Activated T-cell treated with anti-CD3 and anti-CD28 coated beads, Interleukin-2, amount 50 U/mL, for 48 hours (primary cell): Measurements from ENCODE around the gene BRD3.

Source experiments
- DNase-seq, 2 experiments: peaks; one replicate each; pipeline ENCODE4 v3.0.0-alpha.2; 2020

The BRD3 gene

DNA sequence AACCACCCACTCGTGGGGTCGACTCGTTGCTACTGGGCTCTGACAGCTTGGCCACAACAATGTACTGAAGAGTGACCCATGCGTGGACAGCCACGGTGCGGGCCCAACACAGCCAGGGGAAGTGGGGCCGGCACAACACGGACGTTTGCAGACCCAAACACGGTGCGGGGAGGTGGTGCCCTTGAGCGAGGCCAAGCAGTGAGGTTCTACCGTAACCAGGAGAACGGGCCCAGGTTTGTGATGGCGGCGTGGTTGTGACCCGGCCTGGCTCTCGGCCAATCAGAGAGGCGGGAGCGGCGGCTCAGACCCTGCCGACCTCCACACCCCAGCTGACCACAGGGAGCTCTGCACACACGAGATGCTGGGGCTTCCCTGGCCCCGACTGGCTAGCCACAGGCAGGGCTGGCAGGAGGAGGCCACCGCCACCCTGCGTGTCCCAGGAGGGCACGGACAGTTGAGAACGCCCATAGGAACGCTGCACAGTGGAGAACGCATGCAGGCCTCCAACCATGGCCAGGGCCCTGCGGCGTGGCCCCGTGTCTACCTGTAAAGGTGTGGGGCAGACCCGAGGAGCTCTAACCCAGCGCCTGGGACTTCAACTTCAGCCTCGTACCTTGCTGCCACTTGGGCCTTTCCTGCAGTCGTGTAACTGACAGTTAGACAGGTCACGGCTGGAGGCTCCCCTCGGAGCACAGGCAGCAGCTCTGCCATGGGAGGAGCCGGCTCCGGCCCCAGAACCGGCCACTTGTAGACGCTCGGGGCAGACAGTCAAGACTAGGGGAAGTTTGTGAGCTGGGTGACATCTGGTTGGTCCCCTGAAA lies 13.7 kb downstream of the BRD3 start:
- no peak for DNase-seq

DNA sequence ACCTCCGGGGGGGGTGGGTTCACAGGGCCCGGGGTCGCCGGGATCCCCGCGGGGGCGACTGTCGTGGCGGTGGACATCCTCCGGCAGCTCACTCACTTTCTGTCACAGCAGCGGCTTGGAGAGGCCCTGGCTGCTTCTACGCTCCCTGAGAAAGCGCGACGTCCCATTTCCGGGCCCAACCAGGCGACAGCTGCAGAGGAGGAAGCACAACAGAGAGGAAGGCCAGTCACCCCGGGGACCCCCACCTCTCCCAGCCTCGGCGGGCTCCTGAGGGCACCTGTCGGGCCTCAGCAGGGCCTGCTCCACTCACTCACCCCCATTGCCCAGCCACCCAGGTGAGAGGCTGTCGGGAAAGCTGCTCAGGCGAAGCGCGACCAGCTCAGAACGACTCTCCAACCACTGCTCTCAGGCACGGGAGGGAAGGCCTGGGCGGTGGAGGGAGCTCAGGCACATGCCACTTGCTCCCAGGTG lies 14.4 kb downstream of the BRD3 start:
- no peak for DNase-seq

DNA sequence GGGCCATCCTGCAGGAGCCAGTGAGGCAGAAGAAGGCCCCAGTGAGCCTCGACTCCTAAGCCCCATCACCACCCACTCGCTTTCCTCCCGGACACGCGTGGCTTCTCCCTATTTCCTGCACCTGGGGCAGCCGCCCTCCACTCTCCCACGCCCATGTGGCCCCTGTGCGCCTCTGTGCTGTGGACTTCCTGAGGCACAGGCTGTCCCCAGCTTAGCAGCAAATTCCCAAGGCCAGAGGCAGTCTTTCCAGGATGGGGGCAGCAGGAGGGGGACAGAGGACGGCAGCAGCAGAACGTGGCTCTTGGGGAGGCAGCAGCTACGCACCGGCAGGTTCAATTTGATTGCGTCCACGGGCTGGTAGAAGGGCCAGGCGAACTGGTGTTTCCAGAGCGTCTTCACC lies 14.9 kb downstream of the BRD3 start:
- no peak for DNase-seq

DNA sequence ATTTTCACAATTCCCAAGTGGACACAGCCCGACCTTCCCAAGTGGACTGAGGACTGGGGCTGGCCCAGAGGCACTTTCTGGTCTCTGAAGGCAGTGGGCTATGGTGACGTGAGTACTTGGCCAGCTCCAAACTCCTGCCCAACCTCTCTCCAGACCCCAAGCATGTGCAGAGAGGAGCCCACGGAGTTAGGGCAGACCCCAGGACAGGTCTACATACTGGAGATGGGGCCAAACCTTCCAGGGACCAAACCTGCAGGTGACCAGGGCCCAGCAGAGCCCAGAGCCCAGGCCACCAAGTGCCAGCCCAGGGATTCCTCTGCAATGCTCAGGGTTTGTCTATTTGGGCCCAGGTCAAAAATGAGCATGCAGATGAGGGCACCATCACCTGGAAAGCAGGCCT lies 15.3 kb downstream of the BRD3 start:
- no peak for DNase-seq

- no peak for DNase-seq
These were observed 16.5 kb downstream of the BRD3 start for GRCh38 chr9:134051319-134051718.

- DNase-seq, result no peak
These were observed 17.1 kb downstream of the BRD3 start for GRCh38 chr9:134050726-134051125.

GRCh38 chr9:134049772-134050588 lies 17.8 kb downstream of the BRD3 start:
- DNase-seq, result no peak

- no peak for DNase-seq
These were observed 18.6 kb downstream of the BRD3 start for GRCh38 chr9:134049236-134049635.

DNA sequence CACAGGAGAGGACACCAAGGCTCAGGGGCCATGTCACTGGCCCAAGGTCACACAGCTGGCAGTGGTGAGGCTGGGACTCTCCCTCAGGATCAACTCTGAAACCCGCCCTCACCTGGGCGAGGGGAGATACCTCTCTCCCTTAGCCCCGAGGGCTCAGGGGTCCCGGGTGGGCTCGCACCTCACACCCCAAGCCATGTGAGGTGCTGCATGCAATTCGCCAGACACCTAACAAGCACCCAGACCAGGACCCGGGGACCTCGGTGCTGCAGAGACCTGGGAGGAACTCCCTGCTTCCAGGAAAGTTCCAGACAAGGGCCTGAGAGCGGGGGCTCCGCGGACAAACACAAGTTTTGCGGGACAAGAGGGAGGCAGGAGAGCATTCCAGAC lies 19.3 kb downstream of the BRD3 start:
- DNase-seq, result no peak

DNA sequence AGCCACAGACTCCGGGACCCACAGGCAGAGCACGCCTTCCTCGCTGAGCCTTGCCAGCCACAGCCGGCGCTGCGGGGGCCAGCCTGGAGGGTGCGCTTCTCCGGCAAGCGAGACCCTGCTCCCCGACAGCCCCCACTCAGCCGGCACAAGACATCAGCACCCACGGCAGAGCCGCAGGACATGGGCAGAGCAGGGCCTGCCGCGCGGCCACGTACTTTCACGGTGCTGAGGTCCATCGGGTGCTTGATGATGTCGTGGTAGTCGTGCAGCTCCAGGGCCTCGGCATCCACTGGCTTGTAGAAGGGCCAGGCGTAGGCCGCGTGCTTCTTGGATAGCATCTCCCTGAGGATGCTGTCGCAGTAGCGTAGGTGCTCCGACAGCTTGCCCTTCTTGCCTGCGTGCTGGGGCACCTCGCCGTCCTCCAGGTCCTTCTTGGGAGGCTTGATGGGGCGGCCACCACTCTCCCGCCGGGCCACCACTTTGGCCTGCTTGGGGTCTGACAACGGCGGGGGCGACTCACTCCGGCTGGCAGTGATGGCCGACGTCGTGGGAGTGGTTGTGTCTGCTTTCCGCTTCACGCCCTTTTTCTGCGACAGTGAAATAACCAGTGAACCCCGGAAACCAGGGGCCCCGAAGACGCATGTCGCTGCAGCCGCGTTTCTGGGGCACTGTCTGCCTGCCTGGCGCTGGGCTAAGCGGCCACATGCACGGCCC lies 19.8 kb downstream of the BRD3 start:
- no peak for DNase-seq

- no peak for DNase-seq
These were observed 20.7 kb downstream of the BRD3 start for GRCh38 chr9:134046894-134047681.

GRCh38 chr9:134045841-134046544 lies 21.8 kb downstream of the BRD3 start:
- DNase-seq, result no peak

GRCh38 chr9:134044944-134045343 lies 22.9 kb downstream of the BRD3 start:
- no peak for DNase-seq

GRCh38 chr9:134043531-134043988 lies 24.3 kb downstream of the BRD3 start:
- DNase-seq, result no peak

DNA sequence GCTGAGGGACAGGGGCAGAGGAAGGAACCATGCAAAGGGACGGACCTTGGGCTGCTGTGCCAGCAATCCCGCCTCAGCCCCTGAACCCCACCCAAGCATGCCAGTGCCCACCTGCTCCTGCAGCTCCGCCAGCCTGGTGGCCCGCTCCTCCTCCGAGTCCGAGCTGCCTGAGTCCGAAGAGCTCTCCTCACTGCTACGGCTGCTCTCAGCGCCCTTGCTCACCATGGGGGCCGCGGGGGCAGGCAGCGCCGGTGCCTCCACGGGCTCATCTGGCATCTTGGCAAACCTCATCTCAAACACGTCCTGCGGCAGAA lies 26.2 kb downstream of the BRD3 start:
- no peak for DNase-seq

DNA sequence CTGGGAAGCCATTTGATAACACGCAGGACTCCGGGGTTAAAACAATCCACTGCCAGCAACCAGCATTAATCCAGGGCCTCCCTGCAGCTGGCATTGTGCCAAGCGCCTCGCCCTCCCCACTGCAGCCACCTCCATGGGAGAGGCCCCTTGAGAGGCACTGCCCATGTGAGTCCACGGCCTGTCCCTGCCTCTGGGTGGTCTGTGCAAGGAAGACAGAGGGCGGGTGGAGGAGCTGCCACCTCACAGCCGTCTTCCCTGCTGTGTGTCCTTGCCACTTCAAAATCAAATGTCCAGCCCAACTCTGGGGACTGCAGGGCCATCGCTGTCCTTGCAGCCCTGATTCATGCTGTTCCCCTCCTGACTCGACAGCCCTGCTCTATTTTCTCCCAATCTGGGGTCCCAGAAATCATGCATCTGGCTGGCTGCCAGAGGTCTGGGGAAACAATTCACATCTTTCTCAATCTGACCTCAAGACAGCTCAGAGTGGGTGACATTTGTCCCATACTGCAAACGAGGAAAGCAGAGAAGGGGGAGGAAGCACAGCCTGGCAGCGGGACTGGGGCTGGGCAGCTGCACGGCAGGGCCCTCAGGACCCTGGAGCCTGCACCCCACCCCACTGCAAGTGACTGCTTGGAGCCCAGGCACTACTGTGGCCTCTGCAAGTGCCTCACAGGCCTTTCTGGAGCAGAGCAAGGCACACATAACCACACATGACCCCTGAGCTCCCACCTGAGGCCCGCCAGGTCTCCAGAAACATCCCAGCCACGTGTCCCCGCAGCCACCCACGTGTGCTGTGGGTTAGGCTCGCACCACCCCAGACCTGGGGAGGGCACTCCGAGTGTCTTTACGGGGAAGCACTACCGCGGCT lies 26.8 kb downstream of the BRD3 start:
- no peak for DNase-seq

DNA sequence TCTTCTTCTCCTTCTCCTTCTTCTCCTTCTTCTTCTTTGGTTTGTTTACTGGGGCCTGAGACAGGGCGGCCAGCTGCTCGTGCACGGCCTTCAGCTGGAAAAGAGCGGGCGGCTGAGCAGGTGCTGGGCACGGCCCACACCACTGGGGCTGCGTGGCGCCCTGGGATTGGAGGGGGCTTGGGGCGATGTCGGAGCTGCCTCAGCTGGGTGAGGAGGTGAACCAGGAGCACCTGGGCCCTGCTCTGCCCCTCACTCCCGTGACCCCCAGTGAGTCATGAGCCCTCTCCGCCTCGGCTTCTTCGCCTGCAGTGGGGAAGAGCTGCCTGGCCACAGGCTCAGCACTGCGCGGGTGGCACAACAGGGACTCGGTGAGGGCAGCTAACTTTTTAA lies 27.7 kb downstream of the BRD3 start:
- no peak for DNase-seq

GRCh38 chr9:134039386-134040175 lies 28.2 kb downstream of the BRD3 start:
- DNase-seq, result no peak

- no peak for DNase-seq
These were observed 30.2 kb downstream of the BRD3 start for GRCh38 chr9:134037641-134038040.

DNA sequence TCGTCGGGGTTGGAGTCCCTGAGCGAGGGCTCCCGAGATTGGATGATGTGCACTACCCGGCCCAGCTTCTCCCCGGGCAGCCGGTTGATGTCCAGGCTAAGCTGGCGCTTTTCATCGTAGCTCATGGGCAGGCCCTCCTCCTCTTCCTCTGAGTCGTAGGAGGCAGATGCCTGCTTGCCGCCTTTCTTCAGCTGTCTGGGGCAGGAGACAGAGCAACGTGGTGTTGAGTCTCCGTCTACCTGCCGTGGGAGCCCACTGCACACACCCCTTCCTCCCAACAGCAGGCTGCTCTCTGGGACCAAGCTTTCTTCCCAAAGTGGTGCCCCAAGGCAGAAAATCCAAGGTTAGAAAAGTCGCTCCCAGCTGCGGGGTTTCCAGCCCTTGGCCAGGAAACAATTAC lies 31.7 kb downstream of the BRD3 start:
- no peak for DNase-seq
